Smooth muscle cell (in vitro differentiated cells): ENCODE results near the gene DNAAF9. TPM values are rescaled to one million over a fixed set of nuclear protein-coding genes. Genes with fewer than 3 reads are reported as not detected.

ENCODE experiments used
- DNase-seq: peaks from one replicate; lab custom pipeline; 2025; ENCODE audit not compliant: unreplicated experiment; lab: John Stamatoyannopoulos, UW
- H2AFZ ChIP-seq: fragments of 200-600 bp; sonication (generic); 2 replicates; pipeline ENCODE4 v1.6.0; 2016; ENCODE audit warnings: antibody characterized with exemption, low read depth, mild to moderate bottlenecking
- H3F3A ChIP-seq: fragments of 200-600 bp; sonication (generic); 2 replicates; pipeline ENCODE4 v1.6.0; 2017; ENCODE audit warnings: antibody characterized with exemption, low read depth
- H3K27ac ChIP-seq: fragments of 200-600 bp; sonication (generic); 2 replicates; pipeline ENCODE4 v1.5.1; 2016; ENCODE audit warnings: low read depth, mild to moderate bottlenecking
- H3K27me3 ChIP-seq: fragments of 200-600 bp; sonication (generic); 2 replicates; pipeline ENCODE4 v1.6.1; 2016; ENCODE audit warnings: low read depth, mild to moderate bottlenecking
- H3K36me3 ChIP-seq: fragments of 200-600 bp; sonication (generic); 2 replicates; pipeline ENCODE4 v1.5.1; 2016; ENCODE audit warnings: low read depth
- H3K4me1 ChIP-seq: fragments of 200-600 bp; sonication (generic); 2 replicates; pipeline ENCODE4 v1.5.1; 2016; ENCODE audit warnings: low read depth
- H3K4me2 ChIP-seq: fragments of 200-600 bp; sonication (generic); 2 replicates; pipeline ENCODE4 v1.6.0; 2016; ENCODE audit warnings: mild to moderate bottlenecking
- H3K4me3 ChIP-seq: fragments of 200-600 bp; sonication (generic); 2 replicates; pipeline ENCODE4 v1.5.1; 2016; ENCODE audit warnings: mild to moderate bottlenecking
- H3K79me2 ChIP-seq: fragments of 200-600 bp; sonication (generic); 2 replicates; pipeline ENCODE4 v1.6.0; 2016; ENCODE audit warnings: low read depth, mild to moderate bottlenecking
- H3K9ac ChIP-seq: fragments of 200-600 bp; sonication (generic); 2 replicates; pipeline ENCODE4 v1.6.0; 2016; ENCODE audit warnings: low read depth
- H3K9me3 ChIP-seq: fragments of 200-600 bp; sonication (generic); replicated peaks from 2 replicates; pipeline ENCODE4 v1.5.1; 2016; ENCODE audit warnings: low read depth
- H4K20me1 ChIP-seq: fragments of 200-600 bp; sonication (generic); 2 replicates; pipeline ENCODE4 v1.6.0; 2016; ENCODE audit warnings: low read depth
- CTCF ChIP-seq: fragments of 200-600 bp; sonication (generic); IDR thresholded peaks from 2 replicates; pipeline ENCODE4 v1.5.1; 2017; ENCODE audit warnings: borderline replicate concordance, mild to moderate bottlenecking, antibody characterized with exemption; ENCODE audit not compliant: insufficient read depth, poor library complexity, severe bottlenecking
- WGBS: methylation state at CpG from one replicate; pipeline ENCODE4 v1.1.7; 2016; ENCODE audit warnings: low lambda C conversion rate; 5-methylcytosine and 5-hydroxymethylcytosine counted together
- polyA plus RNA-seq: library from polyadenylated mRNA; unstranded; fragments of >200 nt; fragmentation: Nextera tagmentation; extraction: Ambion mirVana; gene quantifications from 2 replicates; pipeline ENCODE4 v1.2.1, GENCODE V29; 2016
- total RNA-seq: library from RNA; depleted of rRNA; stranded (reverse); fragments of >200 nt; gene quantifications from 2 replicates; pipeline ENCODE4 v1.2.3, GENCODE V29; 2014

DNAAF9 gene
- total and polyA plus RNA-seq, 2 experiments from 2014 or later: 8.8 to 17.1 TPM

GRCh38 chr20:3377644-3378043, 29.8 kb downstream of the DNAAF9 start:
- WGBS: 92% methylated on average over 2 of the region's 2 CpGs
- no peaks in the 10 kb centered on the region for H3K27me3 ChIP-seq
- peaks cover 11% of the 10 kb centered on the region for H3K4me1 ChIP-seq
- no peak overlapping the region for H3K27ac ChIP-seq
- no peak overlapping the region for H3K4me3 ChIP-seq
- H2AFZ ChIP-seq: no peak overlapping the region
- no peaks in the 10 kb centered on the region for H3F3A ChIP-seq
- TF ChIP-seq CTCF: no peak
- no peaks in the 10 kb centered on the region for H3K9me3 ChIP-seq
- no peak for DNase-seq
- H3K9ac ChIP-seq: no peak overlapping the region
- peaks cover 64% of the 10 kb centered on the region for H4K20me1 ChIP-seq
- no peak overlapping the region for H3K4me2 ChIP-seq
- H3K36me3 ChIP-seq: peaks cover 19% of the 10 kb centered on the region
- peaks cover 27% of the 10 kb centered on the region for H3K79me2 ChIP-seq

GRCh38 chr20:3374296-3374695, 33.2 kb downstream of the DNAAF9 start:
- Histone ChIP-seq H2AFZ (no peak overlapping the region), H3K36me3 (peaks cover 8% of the 10 kb centered on the region), H3K27me3 (no peaks in the 10 kb centered on the region), H3K4me3 (no peak overlapping the region), H4K20me1 (peaks cover 30% of the 10 kb centered on the region), H3F3A (no peaks in the 10 kb centered on the region), H3K4me2 (no peak overlapping the region), H3K79me2 (peaks cover 4% of the 10 kb centered on the region), H3K4me1 (no peaks in the 10 kb centered on the region), H3K9ac (no peak overlapping the region), H3K27ac (no peak overlapping the region), H3K9me3 (no peaks in the 10 kb centered on the region)
- no peak for DNase-seq
- no peak for TF ChIP-seq CTCF

GRCh38 chr20:3371754-3372153, 35.7 kb downstream of the DNAAF9 start:
- Histone ChIP-seq H3K9me3 (no peaks in the 10 kb centered on the region), H3F3A (peaks cover 6% of the 10 kb centered on the region), H3K79me2 (no peaks in the 10 kb centered on the region), H3K4me2 (no peak overlapping the region), H3K27me3 (no peaks in the 10 kb centered on the region), H3K9ac (no peak overlapping the region), H3K27ac (no peak overlapping the region), H2AFZ (no peak overlapping the region), H3K36me3 (peaks cover 8% of the 10 kb centered on the region), H4K20me1 (peaks cover 16% of the 10 kb centered on the region), H3K4me3 (no peak overlapping the region), H3K4me1 (no peaks in the 10 kb centered on the region)
- no peak for DNase-seq
- WGBS: 97% methylated on average over 2 of the region's 2 CpGs
- no peak for TF ChIP-seq CTCF

GRCh38 chr20:3367089-3367488, 40.4 kb downstream of the DNAAF9 start:
- no peaks in the 10 kb centered on the region for H3K27me3 ChIP-seq
- no peaks in the 10 kb centered on the region for H3K4me1 ChIP-seq
- no peak for DNase-seq
- peaks cover 6% of the 10 kb centered on the region for H3F3A ChIP-seq
- no peak overlapping the region for H3K27ac ChIP-seq
- H3K36me3 ChIP-seq: no peaks in the 10 kb centered on the region
- H3K4me3 ChIP-seq: no peak overlapping the region
- H2AFZ ChIP-seq: no peak overlapping the region
- H3K9ac ChIP-seq: no peak overlapping the region
- no peak overlapping the region for H3K4me2 ChIP-seq
- H4K20me1 ChIP-seq: peaks cover 22% of the 10 kb centered on the region
- H3K9me3 ChIP-seq: no peaks in the 10 kb centered on the region
- no peaks in the 10 kb centered on the region for H3K79me2 ChIP-seq
- TF ChIP-seq CTCF: no peak
- 18% methylated on average over 3 of the region's 3 CpGs for WGBS
